H1 (cell line): ENCODE results near the gene CCDC13. TPM values are rescaled to one million over a fixed set of nuclear protein-coding genes. Genes with fewer than 3 reads are reported as not detected.
A peak's percentile ranks its signal among the peaks of the same experiment; 100 is the strongest.

Experiments used
- CTCF ChIA-PET: fragments of 300-600 bp; sonication (Branson Sonifier 250); formaldehyde crosslinking; loops from one replicate; lab custom pipeline; 2021; ENCODE audit not compliant: partially characterized antibody; lab: Charles Lee
- POLR2A ChIA-PET: fragments of 300-600 bp; sonication (Branson Sonifier 250); formaldehyde crosslinking; loops from one replicate; lab custom pipeline; 2021; ENCODE audit warnings: inconsistent platforms; ENCODE audit not compliant: partially characterized antibody; lab: Charles Lee
- DNase-seq, 2 experiments: peaks; one replicate each; pipeline versions ENCODE4 v3.0.0 to v3.0.0-alpha.2; 2010 to 2022; ENCODE audit warnings: low spot score in 2 of 2, low read depth in 1 of 2, mixed read lengths in 1 of 2
- FAIRE-seq: peaks from 2 replicates; lab custom pipeline; 2011; peaks lifted over from hg19 to GRCh38; lab: Jason Lieb, UNC
- H2AFZ ChIP-seq: 2 replicates; pipeline ENCODE4 v1.8.1; 2012; ENCODE audit warnings: low read length, inconsistent platforms
- H2AK5ac ChIP-seq: 2 replicates; pipeline ENCODE4 v1.6.1; 2013; ENCODE audit warnings: low read depth, low read length
- H2BK120ac ChIP-seq: replicated peaks from 2 replicates; pipeline ENCODE3; 2013; ENCODE audit warnings: low read depth, low read length, inconsistent platforms
- H2BK12ac ChIP-seq: 2 replicates; pipeline ENCODE4 v1.6.1; 2013; ENCODE audit warnings: low read depth, low read length
- H2BK15ac ChIP-seq: 2 replicates; pipeline ENCODE4 v1.6.1; 2013; ENCODE audit warnings: low read length
- H2BK20ac ChIP-seq: 2 replicates; pipeline ENCODE4 v1.6.1; 2013; ENCODE audit warnings: low read length
- H2BK5ac ChIP-seq: 2 replicates; pipeline ENCODE4 v1.6.1; 2013; ENCODE audit warnings: low read depth, low read length
- H3K14ac ChIP-seq: 2 replicates; pipeline ENCODE4 v1.6.1; 2013; ENCODE audit warnings: inconsistent platforms; ENCODE audit not compliant: insufficient read length
- H3K18ac ChIP-seq: 2 replicates; pipeline ENCODE4 v1.6.1; 2013; ENCODE audit warnings: low read length; ENCODE audit errors: extremely low read depth
- H3K23ac ChIP-seq: 2 replicates; pipeline ENCODE4 v1.6.1; 2013; ENCODE audit warnings: inconsistent platforms; ENCODE audit not compliant: insufficient read length
- H3K23me2 ChIP-seq: 2 replicates; pipeline ENCODE4 v1.6.1; 2013; ENCODE audit warnings: low read depth, low read length
- H3K27ac ChIP-seq: 2 replicates; pipeline ENCODE4 v1.6.1; 2011; ENCODE audit warnings: low read depth, low read length, inconsistent platforms
- H3K27me3 ChIP-seq, 4 experiments: replicated peaks in 1 of 4; 1 replicate in 1 of 4; 2 replicates in 3 of 4; pipeline versions ENCODE4 v1.6.1 to v1.8.1; 2011 to 2013; ENCODE audit warnings: low read length in 3 of 4, mild to moderate bottlenecking in 3 of 4, inconsistent platforms in 2 of 4, mixed read lengths in 2 of 4, moderate library complexity in 1 of 4; ENCODE audit not compliant: control insufficient read depth in 3 of 4, insufficient read depth in 3 of 4; ENCODE audit errors: extremely low read depth in 1 of 4
- H3K36me3 ChIP-seq, 4 experiments: 2 replicates each; pipeline versions ENCODE4 v1.6.1 to v1.8.1; 2011 to 2013; ENCODE audit warnings: mild to moderate bottlenecking in 4 of 4, low read length in 3 of 4, moderate library complexity in 2 of 4, control low read depth in 1 of 4, inconsistent platforms in 1 of 4; ENCODE audit not compliant: insufficient read depth in 4 of 4, control insufficient read depth in 2 of 4
- H3K4ac ChIP-seq: replicated peaks from 2 replicates; pipeline ENCODE3; 2013; ENCODE audit warnings: low read length, low read depth, mixed read lengths, inconsistent platforms; ENCODE audit not compliant: insufficient read length
- H3K4me1 ChIP-seq, 4 experiments: replicated peaks in 1 of 4; 1 replicate in 1 of 4; 2 replicates in 3 of 4; pipeline versions ENCODE4 v1.6.1 to v1.8.1; 2011 to 2013; ENCODE audit warnings: low read length in 3 of 4, inconsistent platforms in 2 of 4, mixed read lengths in 1 of 4; ENCODE audit not compliant: insufficient read depth in 4 of 4, control insufficient read depth in 3 of 4
- H3K4me2 ChIP-seq, 2 experiments: 2 replicates each; pipeline versions ENCODE4 v1.6.1 to v1.8.1; 2011 to 2013; ENCODE audit warnings: low read depth in 2 of 2, low read length in 2 of 2, control low read depth in 1 of 2, inconsistent platforms in 1 of 2, mild to moderate bottlenecking in 1 of 2; ENCODE audit not compliant: insufficient read depth in 1 of 2
- H3K4me3 ChIP-seq, 4 experiments: fragments of 200-600, 300-600 bp in 1 of 4; sonication (generic), shearing (Covaris generic), sonication (Bioruptor Twin) in 1 of 4; 2 replicates each; pipeline versions ENCODE4 v1.5.1 to v1.8.1; 2011 to 2016; ENCODE audit warnings: low read length in 4 of 4, low read depth in 3 of 4, control low read depth in 2 of 4, inconsistent platforms in 2 of 4, mild to moderate bottlenecking in 2 of 4, mixed read lengths in 1 of 4, moderate library complexity in 1 of 4; ENCODE audit not compliant: insufficient read depth in 2 of 4; ENCODE audit errors: extremely low read depth in 1 of 4
- H3K56ac ChIP-seq: replicated peaks from 2 replicates; pipeline ENCODE3; 2013; ENCODE audit warnings: low read depth, mild to moderate bottlenecking, mixed read lengths, low read length, inconsistent platforms; ENCODE audit not compliant: insufficient read length
- H3K79me1 ChIP-seq: 2 replicates; pipeline ENCODE4 v1.6.1; 2013; ENCODE audit warnings: low read depth, low read length, control low read depth
- H3K79me2 ChIP-seq, 2 experiments: 2 replicates each; pipeline versions ENCODE4 v1.6.1 to v1.8.1; 2012 to 2013; ENCODE audit warnings: low read length in 2 of 2, mild to moderate bottlenecking in 2 of 2, inconsistent platforms in 1 of 2; ENCODE audit not compliant: insufficient read depth in 2 of 2, control insufficient read depth in 1 of 2
- H3K9ac ChIP-seq, 4 experiments: replicated peaks in 1 of 4; 1 replicate in 1 of 4; 2 replicates in 3 of 4; pipeline versions ENCODE4 v1.6.1 to v1.8.1; 2011 to 2013; ENCODE audit warnings: low read depth in 3 of 4, low read length in 3 of 4, control low read depth in 2 of 4, mild to moderate bottlenecking in 2 of 4, moderate library complexity in 2 of 4, inconsistent platforms in 1 of 4; ENCODE audit errors: extremely low read depth in 1 of 4
- H3K9me3 ChIP-seq, 2 experiments: 2 replicates each; pipeline versions ENCODE4 v1.6.1 to v1.8.1; 2012 to 2013; ENCODE audit warnings: mild to moderate bottlenecking in 2 of 2, moderate library complexity in 2 of 2, control low read depth in 1 of 2, inconsistent platforms in 1 of 2, low read depth in 1 of 2, low read length in 1 of 2, mixed read lengths in 1 of 2; ENCODE audit not compliant: insufficient read depth in 2 of 2
- H4K20me1 ChIP-seq, 2 experiments: replicated peaks in 1 of 2; 2 replicates each; pipeline versions ENCODE3 to v1.8.1; 2011 to 2013; ENCODE audit warnings: inconsistent platforms in 2 of 2, low read length in 2 of 2, mild to moderate bottlenecking in 1 of 2; ENCODE audit not compliant: insufficient read depth in 2 of 2, control insufficient read depth in 1 of 2
- H4K5ac ChIP-seq: 2 replicates; pipeline ENCODE4 v1.6.1; 2013; ENCODE audit warnings: low read length, low read depth, mixed read lengths, inconsistent platforms; ENCODE audit not compliant: insufficient read length
- H4K8ac ChIP-seq: 2 replicates; pipeline ENCODE4 v1.8.0; 2013; ENCODE audit warnings: mild to moderate bottlenecking, moderate library complexity, low read length, inconsistent platforms; ENCODE audit not compliant: insufficient read depth; ENCODE audit errors: extremely low read depth
- H4K91ac ChIP-seq: replicated peaks from 2 replicates; pipeline ENCODE3; 2013; ENCODE audit warnings: low read length, mixed read lengths, inconsistent platforms; ENCODE audit not compliant: insufficient read length
- EP300 ChIP-seq, 2 experiments: IDR thresholded peaks; 1 replicate in 1 of 2; 2 replicates in 1 of 2; pipeline ENCODE4 v1.6.1; 2011 to 2012; ENCODE audit warnings: low read depth in 2 of 2, low read length in 2 of 2, mild to moderate bottlenecking in 2 of 2, borderline replicate concordance in 1 of 2, inconsistent platforms in 1 of 2, moderate library complexity in 1 of 2
- NRF1 ChIP-seq: IDR thresholded peaks from 2 replicates; pipeline ENCODE4 v1.6.1; 2011; ENCODE audit warnings: mild to moderate bottlenecking, low read depth, low read length, improper control_type of control experiment
- WGBS, 2 experiments: shearing (Covaris generic) in 1 of 2; methylation state at CpG; one replicate each; pipeline versions ENCODE4 v1.1.6 to v1.1.7; 2013 to 2015; ENCODE audit warnings: low lambda C conversion rate in 2 of 2, mixed read lengths in 2 of 2, inconsistent platforms in 1 of 2, low coverage in 1 of 2, missing lambda C conversion rate in 1 of 2; ENCODE audit not compliant: insufficient replicate concordance in 2 of 2, insufficient coverage in 1 of 2, insufficient read length in 1 of 2; ENCODE audit errors: extremely low coverage in 1 of 2, missing lambda C conversion rate in 1 of 2; 5-methylcytosine and 5-hydroxymethylcytosine counted together
- polyA plus RNA-seq, 7 experiments: library from polyadenylated mRNA; depleted of rRNA in 3 of 7; stranded (reverse) in 5 of 7; unstranded in 2 of 7; fragments of >200 nt in 5 of 7; fragments of 200-250 nt in 2 of 7; gene quantifications; 1 replicate in 5 of 7; 2 replicates in 1 of 7; 4 replicates in 1 of 7; pipeline versions ENCODE4 v1.2.1 to v1.2.3, GENCODE V29; 2011 to 2013; ENCODE audit warnings: missing spikeins in 2 of 7, mixed read lengths in 2 of 7
- total RNA-seq: library from RNA; stranded (reverse); fragmentation: NEBNext Ultra II Directional; extraction: Animal tissue kit (Norgen Biotek cat#: 25700); gene quantifications from 2 replicates; pipeline ENCODE4 v1.2.1, GENCODE V29; 2021

CCDC13 gene
- total and polyA plus RNA-seq, 2 of the 8 experiments (the other 6 are each of a cell fraction or from before 2014, with no cell fraction given), result 0.06 TPM; not detected in 1

DNA sequence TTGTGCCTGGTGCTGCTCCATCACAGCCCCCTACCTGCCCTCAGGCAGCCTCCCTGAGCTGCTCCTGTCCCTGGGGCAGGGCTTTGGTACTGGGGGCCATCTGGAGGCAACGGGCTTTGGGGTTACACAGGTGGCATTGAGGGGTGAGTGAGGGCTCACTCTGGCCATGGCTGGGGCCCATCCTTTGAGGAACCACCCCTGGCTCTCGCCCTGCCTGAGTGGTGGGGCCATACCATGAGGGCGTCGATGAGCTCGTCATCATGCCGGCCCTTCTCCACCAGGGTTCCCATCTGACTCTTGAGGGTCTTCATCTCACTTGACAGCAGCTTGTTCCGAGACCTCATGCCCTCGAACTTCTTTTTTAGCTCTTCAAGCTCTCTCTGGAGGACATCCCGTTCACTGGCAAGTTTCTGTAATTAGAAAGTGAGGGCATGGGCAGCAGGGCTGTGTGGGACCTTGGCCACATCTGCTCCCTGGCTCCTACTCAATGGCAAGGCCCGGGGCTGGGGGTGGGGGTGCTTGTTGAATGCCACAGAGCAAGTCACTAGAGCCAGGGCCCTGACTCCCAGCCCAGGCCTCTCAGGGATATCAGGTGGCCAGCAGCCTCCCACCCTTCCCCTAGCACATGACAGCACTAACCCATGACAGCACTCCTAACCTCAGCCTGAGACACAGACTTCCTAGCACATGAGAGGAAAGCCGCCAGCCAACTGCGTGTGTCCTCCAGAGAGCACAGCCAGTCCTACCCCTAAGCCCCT lies 33.5 kb downstream of the CCDC13 start:
- WGBS, 2 experiments, result 92% methylated on average over 12 of the region's 12 CpGs; no CpG with 5 or more reads in 1 of the 2 experiments
- Histone ChIP-seq H3K4ac (no peak overlapping the region), H3K4me2 (no peak overlapping the region), H3K4me1 (peaks cover 0 to 12% (median 6%) of the 10 kb centered on the region in 4 experiments; a peak in 4 of 7 replicates), H2BK12ac (0 out of 2 replicates have a peak overlapping the region, but pooled peaks have one; percentile 60), H2BK15ac (no peak overlapping the region; the same call in 1 of the 2 replicates), H4K91ac (no peak overlapping the region), H3K27me3 (0 out of 7 replicates have a peak, but pooled peaks cover 0 to 3% (median 0%) of the 10 kb centered on the region in 4 experiments), H2BK5ac (no peak overlapping the region), H4K20me1 (no peaks in the 10 kb centered on the region), H3K18ac (no peak overlapping the region; the same call in 1 of the 2 replicates), H4K8ac (no peak overlapping the region), H3K14ac (no peak overlapping the region), H3K56ac (no peak overlapping the region), H2AFZ (peak overlapping the region; percentile 38; the same call in 1 of the 2 replicates), H3K23me2 (no peaks in the 10 kb centered on the region), H4K5ac (no peak overlapping the region), H2BK120ac (no peak overlapping the region), H3K36me3 (no peaks in the 10 kb centered on the region), H3K4me3 (no peak overlapping the region), H3K79me2 (no peaks in the 10 kb centered on the region), H2BK20ac (no peak overlapping the region), H3K27ac (no peak overlapping the region), H3K9me3 (no peaks in the 10 kb centered on the region), H3K79me1 (no peaks in the 10 kb centered on the region), H3K23ac (no peak overlapping the region), H3K9ac (no peak overlapping the region), H2AK5ac (no peak overlapping the region)
- POLR2A ChIA-PET, result no interaction called here
- FAIRE-seq, result no peak
- TF ChIP-seq EP300 (IDR thresholded peaks at IDR 0.05; ENCODE audit: borderline replicate concordance in 1 of 2, low read depth in 2 of 2, low read length in 2 of 2), result no peak
- no peak for TF ChIP-seq NRF1
- CTCF ChIA-PET, result interaction anchor here (0.9 to 4.5 kb wide), 10 partner anchors 10 to 142 kb away, joined by 3 to 33 read pairs (median 5); no protein-coding TSS in a partner anchor
- peak in 1 of 2 experiments; percentile 41 for DNase-seq
